NCI-H774 (cell line): Measurements from ENCODE around the gene AP4M1.

Experiments used
- DNase-seq: peaks from one replicate; lab custom pipeline; 2025; lab: John Stamatoyannopoulos, UW

AP4M1 gene

DNA sequence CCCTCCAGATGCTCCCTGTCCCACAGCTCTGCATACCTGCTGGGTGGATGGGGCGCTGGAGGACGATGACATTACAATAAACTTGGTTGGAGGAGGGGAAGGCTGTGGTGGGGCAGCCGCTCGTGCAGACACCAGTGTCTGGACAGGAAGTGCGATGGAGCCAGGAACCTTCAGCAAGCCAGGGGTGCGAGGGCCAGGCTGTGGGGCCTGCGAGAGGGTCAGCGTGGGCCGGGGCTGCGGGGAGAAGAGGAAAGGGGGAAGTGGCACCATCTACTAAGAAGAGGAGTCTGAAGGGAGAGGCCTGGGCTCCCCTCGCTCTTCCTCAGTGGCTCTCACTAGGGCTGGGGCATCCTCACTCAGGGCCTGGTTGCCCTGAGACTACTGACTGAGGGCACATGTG, 6.4 kb downstream of the AP4M1 start:
- DNase-seq: no peak

- no peak for DNase-seq
These were observed 8.2 kb downstream of the AP4M1 start for GRCh38 chr7:100109521-100110163.

DNA sequence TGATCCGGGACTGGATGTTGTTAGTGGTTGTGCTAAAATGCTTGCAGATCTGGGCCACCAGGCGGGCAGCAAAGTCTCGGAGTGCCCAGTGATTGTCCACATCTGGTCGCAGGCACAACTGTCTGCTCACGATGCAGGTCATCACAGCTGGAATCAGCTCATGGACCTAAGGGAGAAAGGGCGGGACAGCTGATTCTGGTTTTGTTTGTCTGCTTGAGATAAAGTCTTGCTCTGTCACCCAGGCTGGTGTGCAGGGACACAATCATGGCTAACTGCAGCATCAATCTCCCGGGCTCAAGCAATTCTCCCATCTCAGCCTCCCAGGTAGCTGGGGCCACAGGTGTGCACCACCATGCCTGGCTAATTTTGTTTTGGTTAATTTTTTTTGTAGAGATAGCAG, 9.7 kb downstream of the AP4M1 start:
- no peak for DNase-seq

- DNase-seq: no peak
These were observed 10.5 kb downstream of the AP4M1 start for GRCh38 chr7:100111914-100112313.

GRCh38 chr7:100115026-100115425, 13.6 kb downstream of the AP4M1 start:
- no peak for DNase-seq

DNA sequence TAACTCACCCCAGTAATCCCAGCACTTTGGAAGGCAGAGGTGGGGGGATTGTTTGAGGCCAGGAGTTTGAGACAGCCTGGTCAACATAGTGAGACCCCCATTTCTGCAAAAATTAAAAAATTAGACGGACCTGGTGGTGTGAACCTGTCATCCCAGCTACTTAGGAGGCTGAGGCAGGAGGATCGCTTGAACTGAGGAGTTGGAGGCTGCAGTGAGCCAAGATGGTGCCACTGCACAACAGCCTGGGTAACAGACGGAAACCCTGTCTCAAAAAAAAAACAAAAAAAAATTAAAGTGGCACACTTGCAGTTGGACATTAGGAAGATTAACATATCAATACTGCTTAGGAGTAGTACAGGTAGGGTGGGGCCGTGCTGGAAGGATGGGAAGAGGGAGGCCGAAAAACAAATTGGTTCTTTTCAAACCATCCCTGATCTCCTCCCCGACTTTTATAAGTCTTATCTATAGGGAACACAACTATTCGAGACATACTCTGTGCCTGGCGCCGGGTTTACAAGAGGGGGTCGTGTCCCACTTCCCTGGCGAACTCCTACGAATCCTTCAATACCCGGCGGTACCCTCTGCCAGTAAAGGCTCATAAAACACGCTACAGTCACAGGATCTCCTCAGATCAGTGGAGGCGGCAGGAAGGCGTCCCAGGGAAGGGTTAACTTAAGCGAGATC, 17.1 kb downstream of the AP4M1 start:
- no peak for DNase-seq

DNA sequence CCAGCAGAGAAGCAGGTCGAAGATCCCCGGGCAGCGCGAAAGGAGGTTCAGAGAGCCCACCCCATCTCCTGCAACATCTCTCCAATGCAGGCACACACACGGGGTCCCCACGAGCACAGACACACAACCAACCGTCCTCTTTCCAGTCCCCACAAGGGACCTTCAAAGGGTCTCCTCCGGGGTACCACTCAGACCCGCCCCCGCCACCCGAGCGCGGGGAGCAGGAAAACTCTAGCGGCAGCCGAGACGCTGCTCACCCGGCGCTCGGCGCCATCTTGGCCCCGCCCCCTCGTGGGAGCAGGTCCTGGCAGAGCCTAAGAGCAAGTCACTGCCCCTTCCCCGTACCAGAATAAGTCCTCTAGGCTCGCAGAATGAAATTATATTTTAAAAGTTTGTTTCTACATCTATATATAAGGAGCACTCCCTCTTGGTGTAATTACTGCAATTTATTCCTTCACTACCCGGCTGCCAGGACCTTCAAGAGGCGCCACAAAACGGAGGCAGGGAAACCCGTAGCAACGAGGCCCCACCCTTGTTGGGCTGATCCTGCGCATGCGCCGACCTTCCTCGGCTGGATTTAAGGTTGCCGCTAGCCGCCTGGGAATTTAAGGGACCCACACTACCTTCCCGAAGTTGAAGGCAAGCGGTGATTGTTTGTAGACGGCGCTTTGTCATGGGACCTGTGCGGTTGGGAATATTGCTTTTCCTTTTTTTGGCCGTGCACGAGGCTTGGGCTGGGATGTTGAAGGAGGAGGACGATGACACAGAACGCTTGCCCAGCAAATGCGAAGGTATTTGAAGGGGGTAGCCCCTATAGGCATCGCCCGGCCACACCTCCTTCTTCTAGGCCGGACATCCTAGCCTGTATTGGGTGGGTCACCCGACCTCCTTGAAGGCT, 17.9 kb downstream of the AP4M1 start, which contains the start of the genes CNPY4 and TAF6:
Gene CNPY4, plus strand, starts transcription at position 563 of the 898 bp plus-strand sequence. Its CDS starts 111 bp downstream, at position 674.
Gene TAF6, minus strand, starts transcription at position 287 of the 898 bp plus-strand sequence. CDS start 5,149 bp downstream, outside the sequence.
- peak; percentile 91 for DNase-seq

- no peak for DNase-seq
These were observed 18.7 kb downstream of the AP4M1 start for GRCh38 chr7:100119970-100120732.

GRCh38 chr7:100120733-100121036, 19.2 kb downstream of the AP4M1 start:
- no peak for DNase-seq

GRCh38 chr7:100122067-100122466, 20.6 kb downstream of the AP4M1 start:
- DNase-seq: peak; percentile 91

DNA sequence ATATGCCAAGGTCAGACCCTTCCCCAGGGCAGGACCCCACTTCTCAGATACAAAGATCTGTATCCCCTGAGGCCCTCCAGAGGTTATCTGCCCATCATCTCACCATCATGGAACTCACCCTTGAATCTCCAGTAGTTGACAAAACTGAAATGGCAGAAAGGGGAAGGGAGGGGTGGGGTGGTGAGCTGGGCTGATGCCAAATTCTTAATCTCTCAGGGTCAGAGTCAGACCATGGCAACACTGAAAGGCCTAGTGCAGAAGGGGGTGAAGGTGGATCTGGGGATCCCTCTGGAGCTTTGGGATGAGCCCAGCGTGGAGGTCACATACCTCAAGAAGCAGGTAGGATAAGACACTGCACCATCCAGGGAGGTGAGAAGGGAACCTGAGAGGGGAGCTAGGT, 21.1 kb downstream of the AP4M1 start:
- DNase-seq: no peak

- no peak for DNase-seq
These were observed 23.1 kb downstream of the AP4M1 start for GRCh38 chr7:100124301-100125230.

DNA sequence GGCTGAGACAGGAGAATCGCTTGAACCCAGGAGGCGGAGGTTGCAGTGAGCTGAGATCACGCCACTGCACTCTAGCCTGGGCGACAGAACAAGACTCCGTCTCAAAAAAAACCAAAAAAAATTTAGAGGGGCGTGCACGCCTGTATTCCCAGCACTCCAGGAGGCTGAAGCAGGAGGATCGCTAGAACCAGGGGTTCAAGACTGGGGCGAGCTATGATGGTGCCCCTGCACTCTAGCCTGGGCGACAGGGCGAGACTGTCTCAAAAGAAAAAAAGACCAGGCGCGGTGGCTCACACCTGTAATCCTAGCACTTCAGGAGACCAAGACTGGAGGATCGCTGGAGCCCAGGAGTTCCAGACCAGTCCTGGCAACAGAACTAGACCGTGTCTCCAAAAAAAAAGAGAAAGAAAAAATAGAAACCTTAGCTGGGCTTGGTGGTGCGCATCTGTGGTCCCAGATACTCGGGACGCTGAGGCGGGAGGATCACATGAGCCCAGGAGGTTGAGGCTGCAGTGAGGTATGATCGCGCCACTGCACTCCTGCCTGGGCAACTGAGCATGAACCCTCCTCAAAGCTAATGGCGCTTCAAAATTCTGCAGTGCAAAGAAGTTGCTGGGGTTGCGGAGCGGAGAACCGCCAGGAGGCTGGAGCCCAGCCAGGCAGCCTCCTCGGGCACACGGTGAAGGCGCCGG, 24.9 kb downstream of the AP4M1 start:
- no peak for DNase-seq

- DNase-seq: peak; percentile 88
These were observed 25.8 kb downstream of the AP4M1 start, which contains the start of gene MBLAC1 for GRCh38 chr7:100126931-100127865. MBLAC1 (plus strand) TSS chr7:100126967; CDS start chr7:100127396, 429 bp downstream.

- no peak for DNase-seq
These were observed 26.6 kb downstream of the AP4M1 start for GRCh38 chr7:100127866-100128636.

- DNase-seq: no peak
These were observed 27.2 kb downstream of the AP4M1 start for GRCh38 chr7:100128637-100128963.

DNA sequence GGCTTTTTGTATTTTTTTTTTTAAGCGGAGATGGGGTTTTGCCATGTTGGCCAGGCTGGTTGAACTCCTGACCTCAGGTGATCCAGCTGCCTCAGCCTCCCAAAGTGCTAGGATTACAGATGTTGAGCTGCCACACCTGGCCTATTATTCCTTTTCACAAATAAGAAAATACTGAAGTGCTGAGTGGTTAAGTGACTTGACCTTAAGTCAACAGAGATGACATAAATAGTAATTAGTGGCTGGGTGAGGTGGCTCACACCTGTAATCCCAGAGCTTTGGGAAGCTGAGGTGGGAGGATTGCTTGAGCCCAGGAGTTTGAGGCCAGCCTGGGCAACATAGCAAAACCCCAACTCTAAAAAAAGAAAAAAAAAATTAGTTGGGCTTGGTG, 28.8 kb downstream of the AP4M1 start:
- peak; percentile 74 for DNase-seq
